Activated T-cell treated with anti-CD3 and anti-CD28 coated beads for 1 hour (primary cell): Measurements from ENCODE around the gene HECA.

Source experiments
- DNase-seq: peaks from one replicate; pipeline ENCODE4 v3.0.0-alpha.2; 2020; ENCODE audit warnings: low read depth

Gene HECA

GRCh38 chr6:139161169-139161568, 26.3 kb downstream of the HECA start:
- DNase-seq, result peak; percentile 43

- peak; percentile 52 for DNase-seq
These were observed 27.0 kb downstream of the HECA start for GRCh38 chr6:139161817-139162284.

- no peak for DNase-seq
These were observed 29.1 kb downstream of the HECA start for GRCh38 chr6:139164001-139164400.

- DNase-seq, result no peak
These were observed 30.4 kb downstream of the HECA start for GRCh38 chr6:139165324-139165723.

GRCh38 chr6:139166238-139166955, 31.5 kb downstream of the HECA start:
- DNase-seq, result no peak

GRCh38 chr6:139166956-139167313, 32.1 kb downstream of the HECA start:
- no peak for DNase-seq

- no peak for DNase-seq
These were observed 37.3 kb downstream of the HECA start for GRCh38 chr6:139172151-139172550.

- DNase-seq, result no peak
These were observed 37.7 kb downstream of the HECA start for GRCh38 chr6:139172567-139172966.

GRCh38 chr6:139173172-139173571, 38.3 kb downstream of the HECA start:
- no peak for DNase-seq

GRCh38 chr6:139173822-139174221, 38.9 kb downstream of the HECA start:
- DNase-seq, result no peak

- DNase-seq, result no peak
These were observed 40.1 kb downstream of the HECA start for GRCh38 chr6:139174961-139175360.

- DNase-seq, result no peak
These were observed 40.6 kb downstream of the HECA start for GRCh38 chr6:139175389-139175948.

- no peak for DNase-seq
These were observed 46.4 kb downstream of the HECA start for GRCh38 chr6:139181236-139181635.

- DNase-seq, result no peak
These were observed 49.2 kb downstream of the HECA start for GRCh38 chr6:139184047-139184446.

- DNase-seq, result no peak
These were observed 49.6 kb downstream of the HECA start for GRCh38 chr6:139184459-139184858.

GRCh38 chr6:139186242-139186641, 51.4 kb downstream of the HECA start:
- no peak for DNase-seq

- DNase-seq, result no peak
These were observed 51.8 kb downstream of the HECA start for GRCh38 chr6:139186692-139187091.

- DNase-seq, result no peak
These were observed 52.6 kb downstream of the HECA start for GRCh38 chr6:139187489-139187888.

GRCh38 chr6:139189665-139190064, 54.8 kb downstream of the HECA start:
- no peak for DNase-seq

GRCh38 chr6:139194740-139195139, 59.9 kb downstream of the HECA start:
- no peak for DNase-seq

- DNase-seq, result no peak
These were observed 63.8 kb downstream of the HECA start for GRCh38 chr6:139198529-139199288.

GRCh38 chr6:139201378-139201777, 66.5 kb downstream of the HECA start:
- no peak for DNase-seq

- no peak for DNase-seq
These were observed 70.1 kb downstream of the HECA start for GRCh38 chr6:139204978-139205377.
